Measurements from ENCODE around the gene KMT2B. TPM values are rescaled to one million over a fixed set of nuclear protein-coding genes. Genes with fewer than 3 reads are reported as not detected.

KMT2B gene
- total and polyA plus RNA-seq, 2 experiments from 2014 or later, result 15.8 to 49.8 TPM

GRCh38 chr19:35731353-35731752 is 13.6 kb downstream of the KMT2B start (continued):
- TF ChIP-seq, protein P1, sequence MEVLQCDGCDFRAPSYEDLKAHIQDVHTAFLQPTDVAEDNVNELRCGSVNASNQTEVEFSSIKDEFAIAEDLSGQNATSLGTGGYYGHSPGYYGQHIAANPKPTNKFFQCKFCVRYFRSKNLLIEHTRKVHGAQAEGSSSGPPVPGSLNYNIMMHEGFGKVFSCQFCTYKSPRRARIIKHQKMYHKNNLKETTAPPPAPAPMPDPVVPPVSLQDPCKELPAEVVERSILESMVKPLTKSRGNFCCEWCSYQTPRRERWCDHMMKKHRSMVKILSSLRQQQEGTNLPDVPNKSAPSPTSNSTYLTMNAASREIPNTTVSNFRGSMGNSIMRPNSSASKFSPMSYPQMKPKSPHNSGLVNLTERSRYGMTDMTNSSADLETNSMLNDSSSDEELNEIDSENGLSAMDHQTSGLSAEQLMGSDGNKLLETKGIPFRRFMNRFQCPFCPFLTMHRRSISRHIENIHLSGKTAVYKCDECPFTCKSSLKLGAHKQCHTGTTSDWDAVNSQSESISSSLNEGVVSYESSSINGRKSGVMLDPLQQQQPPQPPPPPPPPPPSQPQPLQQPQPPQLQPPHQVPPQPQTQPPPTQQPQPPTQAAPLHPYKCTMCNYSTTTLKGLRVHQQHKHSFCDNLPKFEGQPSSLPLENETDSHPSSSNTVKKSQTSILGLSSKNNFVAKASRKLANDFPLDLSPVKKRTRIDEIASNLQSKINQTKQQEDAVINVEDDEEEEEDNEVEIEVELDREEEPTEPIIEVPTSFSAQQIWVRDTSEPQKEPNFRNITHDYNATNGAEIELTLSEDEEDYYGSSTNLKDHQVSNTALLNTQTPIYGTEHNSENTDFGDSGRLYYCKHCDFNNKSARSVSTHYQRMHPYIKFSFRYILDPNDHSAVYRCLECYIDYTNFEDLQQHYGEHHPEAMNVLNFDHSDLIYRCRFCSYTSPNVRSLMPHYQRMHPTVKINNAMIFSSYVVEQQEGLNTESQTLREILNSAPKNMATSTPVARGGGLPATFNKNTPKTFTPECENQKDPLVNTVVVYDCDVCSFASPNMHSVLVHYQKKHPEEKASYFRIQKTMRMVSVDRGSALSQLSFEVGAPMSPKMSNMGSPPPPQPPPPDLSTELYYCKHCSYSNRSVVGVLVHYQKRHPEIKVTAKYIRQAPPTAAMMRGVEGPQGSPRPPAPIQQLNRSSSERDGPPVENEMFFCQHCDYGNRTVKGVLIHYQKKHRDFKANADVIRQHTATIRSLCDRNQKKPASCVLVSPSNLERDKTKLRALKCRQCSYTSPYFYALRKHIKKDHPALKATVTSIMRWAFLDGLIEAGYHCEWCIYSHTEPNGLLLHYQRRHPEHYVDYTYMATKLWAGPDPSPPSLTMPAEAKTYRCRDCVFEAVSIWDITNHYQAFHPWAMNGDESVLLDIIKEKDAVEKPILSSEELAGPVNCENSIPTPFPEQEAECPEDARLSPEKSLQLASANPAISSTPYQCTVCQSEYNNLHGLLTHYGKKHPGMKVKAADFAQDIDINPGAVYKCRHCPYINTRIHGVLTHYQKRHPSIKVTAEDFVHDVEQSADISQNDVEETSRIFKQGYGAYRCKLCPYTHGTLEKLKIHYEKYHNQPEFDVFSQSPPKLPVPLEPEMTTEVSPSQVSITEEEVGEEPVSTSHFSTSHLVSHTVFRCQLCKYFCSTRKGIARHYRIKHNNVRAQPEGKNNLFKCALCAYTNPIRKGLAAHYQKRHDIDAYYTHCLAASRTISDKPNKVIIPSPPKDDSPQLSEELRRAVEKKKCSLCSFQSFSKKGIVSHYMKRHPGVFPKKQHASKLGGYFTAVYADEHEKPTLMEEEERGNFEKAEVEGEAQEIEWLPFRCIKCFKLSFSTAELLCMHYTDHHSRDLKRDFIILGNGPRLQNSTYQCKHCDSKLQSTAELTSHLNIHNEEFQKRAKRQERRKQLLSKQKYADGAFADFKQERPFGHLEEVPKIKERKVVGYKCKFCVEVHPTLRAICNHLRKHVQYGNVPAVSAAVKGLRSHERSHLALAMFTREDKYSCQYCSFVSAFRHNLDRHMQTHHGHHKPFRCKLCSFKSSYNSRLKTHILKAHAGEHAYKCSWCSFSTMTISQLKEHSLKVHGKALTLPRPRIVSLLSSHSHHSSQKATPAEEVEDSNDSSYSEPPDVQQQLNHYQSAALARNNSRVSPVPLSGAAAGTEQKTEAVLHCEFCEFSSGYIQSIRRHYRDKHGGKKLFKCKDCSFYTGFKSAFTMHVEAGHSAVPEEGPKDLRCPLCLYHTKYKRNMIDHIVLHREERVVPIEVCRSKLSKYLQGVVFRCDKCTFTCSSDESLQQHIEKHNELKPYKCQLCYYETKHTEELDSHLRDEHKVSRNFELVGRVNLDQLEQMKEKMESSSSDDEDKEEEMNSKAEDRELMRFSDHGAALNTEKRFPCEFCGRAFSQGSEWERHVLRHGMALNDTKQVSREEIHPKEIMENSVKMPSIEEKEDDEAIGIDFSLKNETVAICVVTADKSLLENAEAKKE (CRISPR knock-in tag; IDR thresholded peaks at IDR 0.05), result no peak
- TF ChIP-seq ZNF114 (CRISPR knock-in tag; IDR thresholded peaks at IDR 0.05), result no peak
- no peak for TF ChIP-seq EZH2phosphoT487 (IDR thresholded peaks at IDR 0.05; ENCODE audit: unreplicated experiment)
- no peak for TF ChIP-seq ZNF331 (CRISPR knock-in tag; IDR thresholded peaks at IDR 0.05; ENCODE audit: low read depth)
- TF ChIP-seq JUNB (IDR thresholded peaks at IDR 0.05; ENCODE audit: unreplicated experiment), result no peak
- TF ChIP-seq POLR2AphosphoS5 (IDR thresholded peaks at IDR 0.05; ENCODE audit: low read depth), result no peak
- no peak for TF ChIP-seq STAT1 (IDR thresholded peaks at IDR 0.05; ENCODE audit: unreplicated experiment)
- no peak for TF ChIP-seq CTCF (conservative IDR thresholded peaks at IDR 0.05; ENCODE audit: low read depth in 2 of 2)
- TF ChIP-seq EZH2 (IDR thresholded peaks at IDR 0.05; ENCODE audit: low read depth, unreplicated experiment), result no peak
- no peak for TF ChIP-seq REST (IDR thresholded peaks at IDR 0.05; ENCODE audit: unreplicated experiment)
